ENCODE measurements around the gene RTTN. TPM values are rescaled to one million over a fixed set of nuclear protein-coding genes. Genes with fewer than 3 reads are reported as not detected.
"Not testable (repeated sequence)": the region's sequence is repeated elsewhere in the genome, so short reads cannot be mapped to it uniquely, and the experiment has no call there.

RTTN gene
- total RNA-seq, 1 donor from 2014 or later, result 26.4 TPM

DNA sequence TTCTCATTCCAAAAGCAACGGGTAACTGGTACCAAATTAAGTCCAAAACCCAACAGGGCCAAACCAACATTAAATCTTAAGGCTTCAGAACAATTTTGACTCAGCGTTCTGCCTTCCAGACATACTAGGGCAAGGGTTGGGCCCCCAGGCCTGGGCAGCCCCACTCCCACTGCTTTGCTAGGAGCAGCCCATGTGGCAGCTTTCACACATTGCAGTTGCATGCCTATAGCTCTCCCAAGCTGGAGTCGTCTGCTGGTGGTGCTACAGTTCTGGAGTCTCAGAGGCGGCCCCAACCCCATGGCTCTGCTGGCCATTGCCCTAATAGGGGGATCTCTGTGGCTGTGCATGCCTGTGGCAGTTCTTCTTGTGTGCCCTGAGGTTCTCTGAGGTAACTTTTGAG, 220.2 kb downstream of the RTTN start:
- intact Hi-C loops (cut with micrococcal nuclease), result no loop called here

DNA sequence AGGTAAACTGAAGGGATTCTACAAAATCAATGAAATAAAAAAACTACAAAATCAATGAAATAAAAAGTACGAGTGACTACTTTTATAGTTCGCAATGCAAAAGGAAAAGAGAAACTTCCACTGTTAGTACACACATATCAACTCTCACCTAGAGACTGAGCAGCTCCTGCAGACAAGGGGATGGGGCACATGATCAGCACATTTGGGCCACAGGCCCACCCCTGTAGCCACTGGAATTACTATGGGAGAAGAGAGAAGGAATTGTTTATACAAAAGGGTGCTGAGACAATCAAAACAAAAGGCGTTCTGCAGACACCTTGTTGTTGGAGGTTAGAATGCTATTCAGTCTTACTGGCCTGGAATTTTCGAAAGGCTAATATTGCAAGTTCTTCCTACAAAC, 223.1 kb downstream of the RTTN start:
- intact Hi-C loops (cut with micrococcal nuclease), result loop anchor here (1.0 kb wide), 2 partner anchors 25 to 85 kb away; no protein-coding TSS in a partner anchor

DNA sequence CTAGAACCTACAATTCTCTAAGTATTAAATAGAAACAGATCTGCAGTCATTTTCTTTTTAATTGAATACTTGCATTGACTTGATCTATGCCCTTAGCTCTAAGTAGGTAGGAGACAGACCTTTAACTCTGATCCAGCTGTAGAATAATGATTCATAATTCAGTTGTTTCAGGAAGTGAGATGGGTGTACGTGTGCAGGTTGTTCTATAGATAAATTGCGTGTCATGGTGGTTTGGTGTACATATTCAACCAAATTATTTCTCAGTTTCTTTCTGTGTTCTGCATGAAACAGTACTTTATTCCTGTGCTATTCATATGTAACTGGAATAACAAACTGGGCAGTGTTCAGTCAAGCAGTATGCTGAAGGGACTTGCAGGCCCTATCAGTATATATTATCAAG, 223.5 kb downstream of the RTTN start:
- intact Hi-C loops (cut with micrococcal nuclease), result loop anchor here (1.0 kb wide), 2 partner anchors 25 to 85 kb away; no protein-coding TSS in a partner anchor

GRCh38 chr18:69980982-69981804, 224.3 kb downstream of the RTTN start:
- intact Hi-C loops (cut with micrococcal nuclease), result loop anchor here (1.0 kb wide), 1 partner anchor 36 kb away; no protein-coding TSS in a partner anchor

DNA sequence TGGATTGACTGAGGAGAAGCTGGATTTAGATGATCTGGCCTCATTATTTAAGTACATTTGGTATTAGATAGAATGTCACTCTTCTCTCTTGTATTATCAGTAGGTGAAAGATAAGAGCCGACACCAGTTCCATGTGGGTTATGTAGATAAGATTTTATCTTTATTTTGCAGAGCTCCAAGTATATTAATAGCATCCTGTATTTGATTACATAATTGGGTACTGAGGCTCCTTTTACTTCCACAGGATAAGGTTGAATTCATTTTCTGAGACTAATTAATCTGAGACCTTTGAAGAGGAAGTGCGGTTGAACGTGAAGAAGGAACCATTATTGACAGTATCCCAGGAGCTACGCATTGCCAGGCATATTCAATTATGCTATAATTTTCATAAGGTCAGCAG, 225.0 kb downstream of the RTTN start:
- intact Hi-C loops (cut with micrococcal nuclease), result loop anchor here (1.0 kb wide), 1 partner anchor 35 kb away; no protein-coding TSS in a partner anchor

DNA sequence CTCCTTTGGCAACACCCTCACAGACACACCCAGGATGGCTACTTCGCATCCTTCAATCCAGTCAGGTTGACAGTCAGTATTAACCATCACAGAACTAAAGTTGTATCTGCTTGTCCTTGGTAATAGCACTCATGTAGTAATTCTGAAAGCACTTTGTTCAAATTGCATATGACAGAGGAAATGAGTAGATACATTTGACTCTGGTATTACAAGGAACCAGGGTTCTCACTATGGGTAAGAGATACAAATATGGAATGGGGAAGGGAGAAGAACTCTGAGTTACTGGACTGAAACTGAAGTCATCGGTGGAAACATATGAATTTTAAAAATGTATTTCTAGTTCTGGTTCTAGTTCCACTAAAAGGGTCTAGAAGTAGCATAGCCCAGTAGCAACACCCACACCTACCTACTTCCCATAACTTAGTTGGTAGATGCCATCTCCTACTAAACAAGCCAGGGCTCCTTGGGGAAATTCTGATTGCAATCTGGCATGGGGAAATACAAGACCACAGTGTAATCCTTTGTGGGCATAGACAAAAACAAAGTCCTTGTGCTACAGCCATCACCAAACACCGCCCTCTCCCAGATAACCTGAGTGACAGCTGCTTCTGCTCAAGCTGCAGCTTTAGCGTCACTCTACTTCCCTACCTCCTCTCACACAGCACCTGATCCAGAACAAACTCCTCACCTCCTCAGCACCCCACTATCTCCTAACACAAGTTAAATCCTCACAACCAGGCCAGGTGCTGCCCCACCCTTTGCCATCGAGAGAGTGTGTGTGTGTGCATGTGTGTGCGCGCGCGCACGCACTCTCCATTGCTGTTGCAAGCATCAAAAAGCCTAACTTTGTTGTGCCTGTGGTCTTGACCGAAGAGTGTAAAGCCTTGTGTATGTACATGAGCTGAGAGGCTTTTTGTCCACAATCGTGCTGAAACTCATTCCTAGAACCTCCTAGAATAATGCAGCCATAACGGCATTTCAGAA, 226.5 kb downstream of the RTTN start:
- intact Hi-C loops (cut with micrococcal nuclease), result loop anchor here (2.0 kb wide), 1 partner anchor 20 kb away; no protein-coding TSS in a partner anchor

GRCh38 chr18:69975294-69975693, 230.2 kb downstream of the RTTN start:
- intact Hi-C loops (cut with micrococcal nuclease), result not testable (repeated sequence)

- intact Hi-C loops (cut with micrococcal nuclease), result no loop called here
These were observed 231.1 kb downstream of the RTTN start for GRCh38 chr18:69974365-69974764.

DNA sequence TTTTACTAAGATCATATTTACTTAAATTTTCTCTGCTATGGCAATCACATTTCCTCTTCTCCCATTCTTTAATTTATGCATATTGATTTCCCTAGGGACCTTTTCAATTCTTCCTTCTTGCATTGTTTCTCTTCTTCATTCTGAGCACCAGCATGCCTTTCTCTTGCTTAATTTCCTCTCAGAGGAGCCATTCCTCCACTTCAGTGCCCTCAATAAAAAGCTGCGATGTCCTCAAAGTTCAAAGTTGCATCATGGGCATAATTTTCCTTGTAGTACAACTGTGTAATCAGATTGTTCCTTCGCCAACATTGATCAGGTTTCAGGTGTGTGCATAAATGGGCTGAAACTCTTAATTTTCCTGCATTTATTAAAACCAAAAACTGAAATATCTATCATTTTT, 236.0 kb downstream of the RTTN start:
- intact Hi-C loops (cut with micrococcal nuclease), result no loop called here

DNA sequence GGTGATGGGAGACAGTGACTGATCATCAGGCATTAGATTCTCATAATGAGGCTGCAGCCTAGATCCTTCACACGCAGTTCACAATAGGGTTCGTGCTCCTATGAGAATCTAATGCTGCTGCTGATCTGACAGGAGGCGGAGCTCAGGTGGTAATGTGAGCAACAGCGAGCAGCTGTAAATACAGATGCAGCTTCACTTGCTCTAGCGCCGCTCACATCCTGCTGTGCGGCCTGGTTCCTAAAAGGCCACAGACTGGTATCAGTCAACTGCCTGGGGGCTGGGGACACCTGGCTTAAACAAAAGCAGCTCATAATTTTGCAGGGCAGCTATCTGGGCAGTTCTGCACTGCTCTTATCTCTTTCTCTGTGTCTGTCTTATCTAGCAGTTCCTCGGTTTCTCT, 237.4 kb downstream of the RTTN start:
- intact Hi-C loops (cut with micrococcal nuclease), result loop anchor here (1.0 kb wide), 1 partner anchor 9 kb away; no protein-coding TSS in a partner anchor

GRCh38 chr18:69963196-69963595, 242.3 kb downstream of the RTTN start:
- intact Hi-C loops (cut with micrococcal nuclease), result no loop called here

DNA sequence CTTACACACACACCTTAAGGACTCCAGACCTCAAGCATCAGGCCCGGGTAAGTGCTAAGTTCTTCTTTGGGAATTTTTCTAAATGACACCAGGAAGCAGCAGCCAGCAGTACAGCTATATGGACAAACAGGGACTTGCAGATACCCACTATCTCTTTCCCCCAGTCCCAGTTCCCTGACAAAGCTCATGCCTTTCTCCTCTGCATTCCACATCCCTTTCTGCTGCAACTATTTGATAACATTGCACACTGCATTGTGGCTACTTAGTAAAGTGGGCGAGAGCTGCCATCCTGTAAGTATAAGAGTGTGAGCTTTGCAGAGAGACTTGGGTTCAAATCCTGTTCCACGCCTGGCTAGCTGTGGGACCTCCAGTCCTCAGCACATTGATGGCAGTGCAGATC, 243.8 kb downstream of the RTTN start:
- intact Hi-C loops (cut with micrococcal nuclease), result no loop called here

DNA sequence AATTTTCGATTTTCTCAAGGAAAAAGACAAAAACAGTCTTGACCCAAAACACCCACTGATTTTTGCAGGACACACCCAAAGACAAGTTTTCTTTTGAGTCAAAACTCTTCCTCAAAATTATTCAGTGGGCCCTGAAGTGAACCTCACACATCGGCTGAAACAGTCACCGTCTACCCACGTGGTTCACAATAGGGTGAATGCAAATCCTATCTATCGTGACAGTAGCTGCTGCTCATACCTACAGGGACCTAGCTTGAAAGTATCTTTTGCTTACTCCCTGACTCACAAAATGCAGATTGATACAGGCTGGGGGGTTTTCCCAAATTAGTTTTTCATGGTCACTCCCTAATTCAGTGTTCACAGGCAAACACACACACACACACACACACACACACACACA, 247.1 kb downstream of the RTTN start:
- intact Hi-C loops (cut with micrococcal nuclease), result loop anchor here (2.0 to 5.0 kb wide), 4 partner anchors 20 to 1241 kb away; partner anchors contain the start of gene TMX3

DNA sequence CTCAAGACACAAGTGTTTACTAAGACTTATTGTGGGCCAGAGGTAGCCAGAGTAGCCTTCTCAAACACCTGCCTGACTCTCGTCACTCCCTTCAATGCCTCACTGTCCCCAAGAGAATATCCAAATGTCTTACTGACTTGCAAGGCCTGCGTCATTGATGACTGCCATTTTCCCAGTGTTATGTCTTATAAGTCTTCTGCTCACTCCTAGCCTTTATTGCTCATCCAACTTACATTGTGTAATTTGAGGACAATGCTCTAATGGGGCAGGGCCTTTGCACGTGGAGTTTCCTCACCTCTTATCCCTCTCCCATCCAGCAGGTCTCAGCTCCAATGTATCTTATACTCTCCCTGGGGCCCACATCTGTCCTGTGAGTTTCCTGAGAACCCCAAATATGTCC, 247.7 kb downstream of the RTTN start:
- intact Hi-C loops (cut with micrococcal nuclease), result loop anchor here (1.0 to 5.0 kb wide), 6 partner anchors 21 to 1240 kb away; partner anchors contain the start of gene TMX3

GRCh38 chr18:69956665-69957620, 248.5 kb downstream of the RTTN start:
- intact Hi-C loops (cut with micrococcal nuclease), result loop anchor here (1.0 to 5.0 kb wide), 7 partner anchors 10 to 1240 kb away; partner anchors contain the start of genes CD226 and TMX3

DNA sequence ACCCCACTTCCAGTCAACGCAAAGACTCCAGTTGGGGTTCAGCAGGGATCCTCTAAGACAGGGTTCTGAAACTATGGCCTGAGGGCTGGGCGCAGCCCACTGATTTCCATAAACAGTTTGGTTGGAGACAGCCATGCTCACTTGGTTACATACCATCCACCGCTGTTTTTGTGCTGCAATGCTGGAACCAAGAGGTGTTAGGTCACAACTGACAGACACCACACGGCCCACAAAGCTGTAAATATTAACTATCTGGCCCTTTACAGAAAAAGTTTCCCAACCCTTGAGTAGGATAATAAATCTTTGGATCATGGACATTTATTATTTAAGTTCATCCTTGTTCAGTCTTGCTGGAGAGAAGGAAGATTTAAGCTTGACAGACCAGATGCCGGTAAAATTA, 249.4 kb downstream of the RTTN start:
- intact Hi-C loops (cut with micrococcal nuclease), result loop anchor here (1.0 to 5.0 kb wide), 5 partner anchors 9 to 1239 kb away; partner anchors contain the start of genes CD226 and TMX3

- intact Hi-C loops (cut with micrococcal nuclease), result loop anchor here (5.0 kb wide), 2 partner anchors 132 to 1238 kb away; partner anchors contain the start of gene TMX3
These were observed 250.6 kb downstream of the RTTN start for GRCh38 chr18:69954719-69955480.

DNA sequence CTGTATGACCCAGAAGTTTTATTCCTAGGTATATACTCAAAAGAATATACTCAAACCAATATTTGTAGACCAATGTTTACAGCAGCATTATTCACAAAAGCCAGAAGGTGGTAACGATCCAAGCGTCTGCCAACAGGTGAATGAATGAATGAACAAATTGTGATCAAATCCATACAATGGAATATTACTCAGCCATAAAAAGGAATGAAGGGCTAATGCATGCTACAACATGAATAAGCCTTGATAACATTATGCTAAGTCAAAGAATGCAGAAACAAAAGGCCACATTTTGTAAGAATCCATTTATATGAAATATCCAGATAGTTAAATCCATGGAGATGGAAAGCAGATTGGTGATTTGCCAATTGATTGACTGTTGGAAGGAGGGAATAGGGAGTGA, 252.3 kb downstream of the RTTN start:
- intact Hi-C loops (cut with micrococcal nuclease), result no loop called here
